ENCODE measurements around the gene MEGF8. TPM values are rescaled to one million over a fixed set of nuclear protein-coding genes. Genes with fewer than 3 reads are reported as not detected.

The MEGF8 gene
- polyA plus RNA-seq, 1 donor from 2014 or later = 21.5 TPM

DNA sequence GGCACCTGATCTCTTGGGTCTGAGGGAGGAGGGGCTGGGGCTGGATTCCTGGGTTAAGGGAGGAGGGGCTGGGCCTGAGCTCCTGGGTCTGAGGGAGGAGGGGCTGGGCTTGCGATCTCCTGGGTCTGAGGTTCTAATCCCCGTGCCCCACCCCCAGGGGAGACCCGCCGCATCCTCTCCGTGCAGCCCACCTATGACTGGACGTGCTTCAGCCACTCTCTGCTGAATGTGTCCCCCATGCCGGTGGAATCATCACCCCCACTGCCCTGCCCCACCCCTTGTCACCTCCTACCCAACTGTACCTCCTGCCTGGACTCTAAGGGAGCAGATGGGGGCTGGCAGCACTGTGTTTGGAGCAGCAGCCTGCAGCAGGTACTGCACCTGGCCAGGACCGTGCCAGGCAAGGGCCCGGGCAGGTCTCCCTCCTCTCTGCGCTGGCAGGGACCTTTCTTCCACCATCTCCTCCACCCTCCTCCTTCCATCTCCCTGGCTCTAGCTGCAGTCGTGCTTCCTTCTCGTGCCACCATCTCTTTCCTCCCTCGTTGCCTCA is 37.5 kb downstream of the MEGF8 start:
- no peaks in the 10 kb centered on the region for H4K20me1 ChIP-seq (ENCODE audit: insufficient read depth)
- H3K9ac ChIP-seq (ENCODE audit: low read length) = no peak overlapping the region
- H3K4me3 ChIP-seq (ENCODE audit: low read length) = no peak overlapping the region
- H2AFZ ChIP-seq (ENCODE audit: low read depth, low read length) = no peak overlapping the region
- no peak overlapping the region for H3K27ac ChIP-seq (ENCODE audit: low read length)
- no peaks in the 10 kb centered on the region for H3K9me3 ChIP-seq (ENCODE audit: low read length)
- H3K4me2 ChIP-seq (ENCODE audit: low read length) = no peak overlapping the region
- H3K27me3 ChIP-seq (ENCODE audit: insufficient read depth, low read depth, low read length) = no peaks in the 10 kb centered on the region
- TF ChIP-seq EP300 (conservative IDR thresholded peaks at IDR 0.05; ENCODE audit: poor library complexity, severe bottlenecking) = no peak
- TF ChIP-seq RAD21 (conservative IDR thresholded peaks at IDR 0.05) = no peak
- TF ChIP-seq TAF1 (IDR thresholded peaks at IDR 0.05; ENCODE audit: low read depth) = no peak
- no peaks in the 10 kb centered on the region for H3K9me2 ChIP-seq (ENCODE audit: insufficient read depth, low read length)
- no peaks in the 10 kb centered on the region for H3F3A ChIP-seq (ENCODE audit: insufficient read depth, low read length, poor library complexity, severe bottlenecking)
- H3K79me2 ChIP-seq (replicated peaks; ENCODE audit: insufficient read depth, low read length) = no peaks in the 10 kb centered on the region
- H3K36me3 ChIP-seq (ENCODE audit: insufficient read depth, low read length) = no peaks in the 10 kb centered on the region

DNA sequence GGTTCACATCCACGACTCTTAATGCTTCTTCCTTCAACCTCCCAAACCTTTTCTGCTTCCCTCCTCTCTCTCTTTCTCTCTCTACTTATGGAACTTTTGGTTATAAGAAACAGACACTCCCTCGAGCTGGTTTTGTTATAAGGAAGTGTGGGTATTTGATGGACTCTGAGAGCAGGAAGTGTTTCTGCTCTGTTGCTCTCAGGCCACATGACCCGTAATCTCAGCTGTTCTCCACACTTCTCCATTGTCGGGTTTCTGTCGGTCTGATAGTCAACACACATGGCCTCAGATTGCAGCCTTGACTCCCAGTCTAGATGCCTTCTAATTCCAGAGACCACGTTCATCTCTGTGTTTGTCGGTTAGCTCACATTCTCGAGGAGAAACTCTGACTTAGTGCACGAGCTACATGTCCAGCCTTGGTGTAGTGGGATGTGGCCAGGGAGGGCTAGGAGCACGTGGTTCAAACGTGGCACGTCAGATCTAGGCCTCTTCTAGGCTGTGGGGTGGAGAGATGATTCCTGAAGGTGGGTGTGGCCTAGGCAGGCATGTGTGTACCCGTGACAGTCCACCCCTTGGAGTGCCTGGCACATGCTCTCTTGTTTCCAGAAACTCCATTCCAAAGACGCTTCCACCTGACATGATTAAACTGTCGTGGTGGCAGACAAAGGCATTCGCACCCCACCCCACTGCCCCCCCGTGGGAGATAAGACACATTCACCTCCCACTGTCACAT is 38.3 kb downstream of the MEGF8 start:
- H3K27ac ChIP-seq (ENCODE audit: low read length) = no peak overlapping the region
- no peaks in the 10 kb centered on the region for H3K36me3 ChIP-seq (ENCODE audit: insufficient read depth, low read length)

DNA sequence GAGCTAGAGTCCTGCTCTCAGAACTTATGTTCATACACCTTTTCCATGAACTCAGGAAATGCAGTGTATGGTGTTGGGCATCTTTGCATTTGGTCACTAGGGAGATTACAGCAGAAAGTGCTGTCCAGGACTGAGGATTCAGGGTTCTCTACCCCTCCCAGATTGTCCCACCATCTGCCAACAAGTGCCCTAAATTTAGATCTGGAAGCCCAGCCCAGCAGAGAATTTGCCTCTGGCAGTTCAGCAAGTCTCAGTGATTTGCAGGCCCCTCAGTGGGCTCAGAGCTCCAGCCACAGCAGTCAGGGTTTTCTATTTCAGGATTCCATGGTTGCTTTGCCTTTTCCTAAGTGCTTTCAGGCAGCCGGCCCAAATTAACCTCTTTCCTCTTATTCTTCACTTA is 41.2 kb downstream of the MEGF8 start:
- Histone ChIP-seq H3K4me3 (ENCODE audit: low read length) (no peak overlapping the region), H3K9me3 (ENCODE audit: low read length) (no peaks in the 10 kb centered on the region), H3F3A (ENCODE audit: insufficient read depth, low read length, poor library complexity, severe bottlenecking) (no peaks in the 10 kb centered on the region), H3K9ac (ENCODE audit: low read length) (no peak overlapping the region), H3K36me3 (ENCODE audit: insufficient read depth, low read length) (no peaks in the 10 kb centered on the region), H3K27ac (ENCODE audit: low read length) (no peak overlapping the region), H4K20me1 (ENCODE audit: insufficient read depth) (no peaks in the 10 kb centered on the region), H3K79me2 (replicated peaks; ENCODE audit: insufficient read depth, low read length) (no peaks in the 10 kb centered on the region), H3K27me3 (ENCODE audit: insufficient read depth, low read depth, low read length) (no peaks in the 10 kb centered on the region), H3K9me2 (ENCODE audit: insufficient read depth, low read length) (no peaks in the 10 kb centered on the region), H3K4me2 (ENCODE audit: low read length) (no peak overlapping the region), H2AFZ (ENCODE audit: low read depth, low read length) (no peak overlapping the region)
- no peak for TF ChIP-seq SMC3 (conservative IDR thresholded peaks at IDR 0.05; ENCODE audit: poor library complexity)
- TF ChIP-seq, protein P1, sequence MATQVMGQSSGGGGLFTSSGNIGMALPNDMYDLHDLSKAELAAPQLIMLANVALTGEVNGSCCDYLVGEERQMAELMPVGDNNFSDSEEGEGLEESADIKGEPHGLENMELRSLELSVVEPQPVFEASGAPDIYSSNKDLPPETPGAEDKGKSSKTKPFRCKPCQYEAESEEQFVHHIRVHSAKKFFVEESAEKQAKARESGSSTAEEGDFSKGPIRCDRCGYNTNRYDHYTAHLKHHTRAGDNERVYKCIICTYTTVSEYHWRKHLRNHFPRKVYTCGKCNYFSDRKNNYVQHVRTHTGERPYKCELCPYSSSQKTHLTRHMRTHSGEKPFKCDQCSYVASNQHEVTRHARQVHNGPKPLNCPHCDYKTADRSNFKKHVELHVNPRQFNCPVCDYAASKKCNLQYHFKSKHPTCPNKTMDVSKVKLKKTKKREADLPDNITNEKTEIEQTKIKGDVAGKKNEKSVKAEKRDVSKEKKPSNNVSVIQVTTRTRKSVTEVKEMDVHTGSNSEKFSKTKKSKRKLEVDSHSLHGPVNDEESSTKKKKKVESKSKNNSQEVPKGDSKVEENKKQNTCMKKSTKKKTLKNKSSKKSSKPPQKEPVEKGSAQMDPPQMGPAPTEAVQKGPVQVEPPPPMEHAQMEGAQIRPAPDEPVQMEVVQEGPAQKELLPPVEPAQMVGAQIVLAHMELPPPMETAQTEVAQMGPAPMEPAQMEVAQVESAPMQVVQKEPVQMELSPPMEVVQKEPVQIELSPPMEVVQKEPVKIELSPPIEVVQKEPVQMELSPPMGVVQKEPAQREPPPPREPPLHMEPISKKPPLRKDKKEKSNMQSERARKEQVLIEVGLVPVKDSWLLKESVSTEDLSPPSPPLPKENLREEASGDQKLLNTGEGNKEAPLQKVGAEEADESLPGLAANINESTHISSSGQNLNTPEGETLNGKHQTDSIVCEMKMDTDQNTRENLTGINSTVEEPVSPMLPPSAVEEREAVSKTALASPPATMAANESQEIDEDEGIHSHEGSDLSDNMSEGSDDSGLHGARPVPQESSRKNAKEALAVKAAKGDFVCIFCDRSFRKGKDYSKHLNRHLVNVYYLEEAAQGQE (IDR thresholded peaks at IDR 0.05; ENCODE audit: borderline replicate concordance) = no peak
- TF ChIP-seq TAF1 (IDR thresholded peaks at IDR 0.05; ENCODE audit: low read depth) = no peak
- TF ChIP-seq, protein P2, sequence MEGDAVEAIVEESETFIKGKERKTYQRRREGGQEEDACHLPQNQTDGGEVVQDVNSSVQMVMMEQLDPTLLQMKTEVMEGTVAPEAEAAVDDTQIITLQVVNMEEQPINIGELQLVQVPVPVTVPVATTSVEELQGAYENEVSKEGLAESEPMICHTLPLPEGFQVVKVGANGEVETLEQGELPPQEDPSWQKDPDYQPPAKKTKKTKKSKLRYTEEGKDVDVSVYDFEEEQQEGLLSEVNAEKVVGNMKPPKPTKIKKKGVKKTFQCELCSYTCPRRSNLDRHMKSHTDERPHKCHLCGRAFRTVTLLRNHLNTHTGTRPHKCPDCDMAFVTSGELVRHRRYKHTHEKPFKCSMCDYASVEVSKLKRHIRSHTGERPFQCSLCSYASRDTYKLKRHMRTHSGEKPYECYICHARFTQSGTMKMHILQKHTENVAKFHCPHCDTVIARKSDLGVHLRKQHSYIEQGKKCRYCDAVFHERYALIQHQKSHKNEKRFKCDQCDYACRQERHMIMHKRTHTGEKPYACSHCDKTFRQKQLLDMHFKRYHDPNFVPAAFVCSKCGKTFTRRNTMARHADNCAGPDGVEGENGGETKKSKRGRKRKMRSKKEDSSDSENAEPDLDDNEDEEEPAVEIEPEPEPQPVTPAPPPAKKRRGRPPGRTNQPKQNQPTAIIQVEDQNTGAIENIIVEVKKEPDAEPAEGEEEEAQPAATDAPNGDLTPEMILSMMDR (IDR thresholded peaks at IDR 0.05; ENCODE audit: poor library complexity, severe bottlenecking) = no peak
- TF ChIP-seq RAD21 (conservative IDR thresholded peaks at IDR 0.05) = no peak
- no peak for TF ChIP-seq EZH2 (IDR thresholded peaks at IDR 0.05; ENCODE audit: borderline replicate concordance, insufficient read depth, low read length, poor library complexity, severe bottlenecking)
- TF ChIP-seq EP300 (conservative IDR thresholded peaks at IDR 0.05; ENCODE audit: poor library complexity, severe bottlenecking) = no peak

More for the DNA sequence above, 38.3 kb downstream of the MEGF8 start:
- Histone ChIP-seq H4K20me1 (ENCODE audit: insufficient read depth) (no peaks in the 10 kb centered on the region), H3K9ac (ENCODE audit: low read length) (no peak overlapping the region), H3K27me3 (ENCODE audit: insufficient read depth, low read depth, low read length) (no peaks in the 10 kb centered on the region), H3K4me2 (ENCODE audit: low read length) (no peak overlapping the region), H3K79me2 (replicated peaks; ENCODE audit: insufficient read depth, low read length) (no peaks in the 10 kb centered on the region), H3K9me3 (ENCODE audit: low read length) (no peaks in the 10 kb centered on the region), H3F3A (ENCODE audit: insufficient read depth, low read length, poor library complexity, severe bottlenecking) (no peaks in the 10 kb centered on the region), H3K4me3 (ENCODE audit: low read length) (no peak overlapping the region), H3K9me2 (ENCODE audit: insufficient read depth, low read length) (no peaks in the 10 kb centered on the region), H2AFZ (ENCODE audit: low read depth, low read length) (no peak overlapping the region)
- TF ChIP-seq SMC3 (conservative IDR thresholded peaks at IDR 0.05; ENCODE audit: poor library complexity) = no peak
- TF ChIP-seq, protein P1 (IDR thresholded peaks at IDR 0.05; ENCODE audit: borderline replicate concordance) = no peak
- TF ChIP-seq MXI1 (conservative IDR thresholded peaks at IDR 0.05; ENCODE audit: poor library complexity, severe bottlenecking) = no peak
- no peak for TF ChIP-seq RAD21 (conservative IDR thresholded peaks at IDR 0.05)

All from neural cell (in vitro differentiated cells).